HepG2 (cell line): ENCODE data around the gene FABP1. TPM values are rescaled to one million over a fixed set of nuclear protein-coding genes. Genes with fewer than 3 reads are reported as not detected.

Experiments
- HOXA7 ChIP-seq: sonication (generic); formaldehyde crosslinking; IDR thresholded peaks from 2 replicates; pipeline ENCODE4 v1.8.1; 2022; ENCODE audit warnings: mild to moderate bottlenecking, missing genetic modification reagents, moderate library complexity
- JUND ChIP-seq: sonication (generic); formaldehyde crosslinking; IDR thresholded peaks from 2 replicates; pipeline ENCODE4 v1.8.0; 2022; ENCODE audit warnings: mild to moderate bottlenecking, missing genetic modification reagents
- LRRFIP1 ChIP-seq: sonication (generic); formaldehyde crosslinking; conservative IDR thresholded peaks from 2 replicates; pipeline ENCODE4 v1.4.0; 2020; ENCODE audit warnings: missing genetic modification reagents
- MXD1 ChIP-seq: sonication (generic); formaldehyde crosslinking; IDR thresholded peaks from 2 replicates; pipeline ENCODE4 v1.4.0; 2020; ENCODE audit warnings: mild to moderate bottlenecking, missing genetic modification reagents
- NFKB2 ChIP-seq: sonication (generic); formaldehyde crosslinking; IDR thresholded peaks from 2 replicates; pipeline ENCODE4 v1.4.0; 2020; ENCODE audit warnings: missing genetic modification reagents, borderline replicate concordance
- RERE ChIP-seq: IDR thresholded peaks from 2 replicates; pipeline ENCODE4 v1.6.1; 2016; ENCODE audit warnings: low read depth, missing genetic modification reagents, missing compliant biosample characterization
- TAF1 ChIP-seq: sonication (generic); formaldehyde crosslinking; IDR thresholded peaks from 2 replicates; pipeline ENCODE4 v1.4.0; 2020; ENCODE audit warnings: missing genetic modification reagents
- ZBED4 ChIP-seq: sonication (generic); formaldehyde crosslinking; IDR thresholded peaks from 2 replicates; pipeline ENCODE4 v1.4.0; 2020; ENCODE audit warnings: missing genetic modification reagents, borderline replicate concordance
- ZBTB14 ChIP-seq: sonication (generic); formaldehyde crosslinking; IDR thresholded peaks from 2 replicates; pipeline ENCODE4 v1.4.0; 2020; ENCODE audit warnings: missing genetic modification reagents
- ZFP36L2 ChIP-seq: sonication (generic); formaldehyde crosslinking; IDR thresholded peaks from 2 replicates; pipeline ENCODE4 v1.4.0; 2020; ENCODE audit warnings: missing genetic modification reagents
- ZNF230 ChIP-seq: sonication (generic); formaldehyde crosslinking; IDR thresholded peaks from 2 replicates; pipeline ENCODE4 v1.4.0; 2020; ENCODE audit warnings: mild to moderate bottlenecking, missing genetic modification reagents
- ZNF232 ChIP-seq: sonication (generic); formaldehyde crosslinking; IDR thresholded peaks from 2 replicates; pipeline ENCODE4 v1.4.0; 2020; ENCODE audit warnings: missing genetic modification reagents, borderline replicate concordance
- ZNF350 ChIP-seq: sonication (generic); formaldehyde crosslinking; IDR thresholded peaks from 2 replicates; pipeline ENCODE4 v1.4.0; 2020; ENCODE audit warnings: mild to moderate bottlenecking, low read depth, missing genetic modification reagents, borderline replicate concordance
- polyA plus RNA-seq, 8 experiments: library from polyadenylated mRNA; depleted of rRNA in 3 of 8; stranded (reverse) in 7 of 8; unstranded in 1 of 8; fragments of >200 nt; fragmentation: Illumina TruSeq in 4 of 8; extraction: Trizol in 4 of 8; gene quantifications; 2 replicates each; pipeline versions ENCODE4 v1.2.1 to v1.2.3, GENCODE V29; 2011 to 2016; ENCODE audit warnings: low read depth in 4 of 8, missing spikeins in 1 of 8, mixed read lengths in 1 of 8; ENCODE audit not compliant: insufficient read depth in 1 of 8
- total RNA-seq, 5 experiments: library from RNA; depleted of rRNA; stranded (reverse); fragments of >200 nt; fragmentation: Illumina TruSeq; extraction: Trizol; gene quantifications; 2 replicates each; pipeline ENCODE4 v1.2.3, GENCODE V29; 2016; ENCODE audit warnings: low read depth in 1 of 5

Gene FABP1
- total and polyA plus RNA-seq, 2 of the 13 experiments (the other 11 are each of a cell fraction or from before 2014, with no cell fraction given) = 644 to 1,608 TPM

GRCh38 chr2:88125924-88126771 is 1.7 kb downstream of the FABP1 start (continued):
- TF ChIP-seq RERE (CRISPR knock-in tag) (no peak), ZNF350 (no peak), ZBED4 (CRISPR knock-in tag) (no peak), HOXA7 (CRISPR knock-in tag) (no peak), LRRFIP1 (CRISPR knock-in tag) (no peak; the same call in 1 of the 2 replicates), MXD1 (CRISPR knock-in tag) (no peak), ZFP36L2 (no peak), ZNF230 (no peak), TAF1 (CRISPR knock-in tag) (peak; percentile 21), ZBTB14 (CRISPR knock-in tag) (no peak), JUND (CRISPR knock-in tag) (peak; percentile 39; the same call in 1 of the 2 replicates), NFKB2 (CRISPR knock-in tag) (0 out of 2 replicates have a peak, but pooled peaks have one; percentile 26), ZNF232 (CRISPR knock-in tag) (no peak)
